SK-N-SH (cell line): ENCODE results near the gene ARHGEF6.

Source experiments
- FOXM1 ChIP-seq: IDR thresholded peaks from 2 replicates; pipeline ENCODE4 v1.4.0; 2012; ENCODE audit warnings: low read depth, mild to moderate bottlenecking
- JUND ChIP-seq: IDR thresholded peaks from 2 replicates; pipeline ENCODE4 v1.4.0; 2012
- NRF1 ChIP-seq: IDR thresholded peaks from 2 replicates; pipeline ENCODE4 v1.6.1; 2012; ENCODE audit warnings: low read depth, mild to moderate bottlenecking, low read length
- POLR2AphosphoS5 ChIP-seq: IDR thresholded peaks from 2 replicates; pipeline ENCODE4 v1.6.1; 2012; ENCODE audit warnings: low read depth, low read length
- RCOR1 ChIP-seq: fragments of 150-350 bp; IDR thresholded peaks from 2 replicates; pipeline ENCODE4 v1.6.1; 2017; ENCODE audit warnings: antibody characterized with exemption, low read length
- SMC3 ChIP-seq: IDR thresholded peaks from 2 replicates; pipeline ENCODE4 v1.6.1; 2012; ENCODE audit warnings: low read depth, low read length, improper control_type of control experiment
- TCF12 ChIP-seq: IDR thresholded peaks from 2 replicates; pipeline ENCODE4 v1.4.0; 2012
- TF ChIP-seq, protein P1 (sequence below): IDR thresholded peaks from 2 replicates; pipeline ENCODE4; 2012

DNA sequence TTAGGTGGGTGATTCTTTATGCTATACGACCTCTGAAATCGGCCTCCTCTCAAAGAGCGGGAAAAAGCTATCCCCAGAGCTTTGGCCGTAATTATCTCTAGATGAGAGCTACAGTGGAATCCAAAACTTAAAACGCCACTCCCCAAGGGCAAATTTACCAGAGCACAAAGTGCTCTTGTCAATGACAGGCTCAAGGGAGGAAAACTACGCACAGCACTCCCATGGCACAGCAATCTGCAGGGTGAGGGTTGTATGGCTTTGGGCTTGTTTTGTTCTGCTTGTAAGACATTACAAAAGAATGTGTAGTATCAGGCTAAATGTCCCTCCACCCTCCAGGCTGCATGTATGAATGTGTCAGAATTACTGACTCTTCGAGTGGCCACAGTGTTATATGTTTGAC is 44.0 kb downstream of the ARHGEF6 start:
- TF ChIP-seq SMC3 (no peak), TCF12 (no peak), JUND (no peak), FOXM1 (no peak), NRF1 (no peak), POLR2AphosphoS5 (no peak), RCOR1 (no peak)
- TF ChIP-seq, protein P1, sequence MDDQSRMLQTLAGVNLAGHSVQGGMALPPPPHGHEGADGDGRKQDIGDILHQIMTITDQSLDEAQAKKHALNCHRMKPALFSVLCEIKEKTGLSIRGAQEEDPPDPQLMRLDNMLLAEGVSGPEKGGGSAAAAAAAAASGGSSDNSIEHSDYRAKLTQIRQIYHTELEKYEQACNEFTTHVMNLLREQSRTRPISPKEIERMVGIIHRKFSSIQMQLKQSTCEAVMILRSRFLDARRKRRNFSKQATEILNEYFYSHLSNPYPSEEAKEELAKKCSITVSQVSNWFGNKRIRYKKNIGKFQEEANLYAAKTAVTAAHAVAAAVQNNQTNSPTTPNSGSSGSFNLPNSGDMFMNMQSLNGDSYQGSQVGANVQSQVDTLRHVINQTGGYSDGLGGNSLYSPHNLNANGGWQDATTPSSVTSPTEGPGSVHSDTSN = no peak
